Fibroblast of villous mesenchyme (primary cell): ENCODE data around the gene ZBTB43. TPM values are rescaled to one million over a fixed set of nuclear protein-coding genes. Genes with fewer than 3 reads are reported as not detected.
"Not testable (repeated sequence)": the region's sequence is repeated elsewhere in the genome, so short reads cannot be mapped to it uniquely, and the experiment has no call there.

Experiments
- DNase-seq: peaks from one replicate; pipeline ENCODE4 v3.0.0-alpha.2; 2010; ENCODE audit warnings: low read depth
- H3K4me3 ChIP-seq: 2 replicates; pipeline ENCODE4 v1.5.1; 2011; ENCODE audit warnings: low read depth, mild to moderate bottlenecking, low read length
- total RNA-seq: library from RNA; depleted of rRNA; stranded (reverse); fragments of >200 nt; gene quantifications from 2 replicates; pipeline ENCODE4 v1.2.3, GENCODE V29; 2012
- TF ChIP-seq, protein P1 (sequence below): IDR thresholded peaks from 2 replicates; pipeline ENCODE4 v1.5.1; 2012; ENCODE audit warnings: low read depth, mild to moderate bottlenecking, low read length; ENCODE audit not compliant: insufficient read depth

ZBTB43 gene
- total RNA-seq, 1 donor, result 13.0 TPM

DNA sequence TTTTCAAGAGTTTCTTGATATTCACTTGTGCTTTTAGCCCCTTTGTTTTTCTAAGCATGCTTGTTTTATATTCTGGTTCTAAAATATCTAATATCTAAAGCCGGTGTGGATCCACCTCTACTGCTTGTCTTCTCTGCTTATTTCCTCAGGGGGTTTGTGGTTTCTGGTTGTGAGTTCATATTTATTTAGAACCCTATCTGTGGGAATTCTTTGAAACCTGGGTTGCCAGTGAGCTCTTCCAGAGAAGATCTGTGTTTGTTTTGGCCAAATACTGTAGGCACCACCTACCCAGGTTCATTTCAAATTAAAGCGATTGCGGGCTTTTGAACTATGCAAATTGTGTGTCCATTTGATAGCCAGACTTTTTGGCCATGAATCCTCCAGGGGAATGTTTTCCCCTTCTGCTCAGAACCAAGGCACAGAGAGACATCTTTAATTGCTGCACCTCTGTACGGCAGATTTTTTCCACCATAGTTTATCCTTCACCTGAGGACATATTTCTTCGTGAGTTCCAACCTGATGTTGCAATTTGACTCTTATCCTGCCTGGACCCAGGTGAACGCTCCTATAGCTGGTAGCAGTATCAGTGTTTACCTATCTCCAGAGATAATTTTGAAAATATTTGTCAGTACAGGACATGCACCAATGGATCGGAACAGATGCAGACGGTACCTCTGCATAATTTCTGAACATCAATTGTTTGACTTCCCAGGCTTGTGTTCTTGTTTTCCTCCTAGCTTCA is 2.4 kb upstream of the ZBTB43 start:
- no peak overlapping the region for H3K4me3 ChIP-seq
- TF ChIP-seq, protein P1, sequence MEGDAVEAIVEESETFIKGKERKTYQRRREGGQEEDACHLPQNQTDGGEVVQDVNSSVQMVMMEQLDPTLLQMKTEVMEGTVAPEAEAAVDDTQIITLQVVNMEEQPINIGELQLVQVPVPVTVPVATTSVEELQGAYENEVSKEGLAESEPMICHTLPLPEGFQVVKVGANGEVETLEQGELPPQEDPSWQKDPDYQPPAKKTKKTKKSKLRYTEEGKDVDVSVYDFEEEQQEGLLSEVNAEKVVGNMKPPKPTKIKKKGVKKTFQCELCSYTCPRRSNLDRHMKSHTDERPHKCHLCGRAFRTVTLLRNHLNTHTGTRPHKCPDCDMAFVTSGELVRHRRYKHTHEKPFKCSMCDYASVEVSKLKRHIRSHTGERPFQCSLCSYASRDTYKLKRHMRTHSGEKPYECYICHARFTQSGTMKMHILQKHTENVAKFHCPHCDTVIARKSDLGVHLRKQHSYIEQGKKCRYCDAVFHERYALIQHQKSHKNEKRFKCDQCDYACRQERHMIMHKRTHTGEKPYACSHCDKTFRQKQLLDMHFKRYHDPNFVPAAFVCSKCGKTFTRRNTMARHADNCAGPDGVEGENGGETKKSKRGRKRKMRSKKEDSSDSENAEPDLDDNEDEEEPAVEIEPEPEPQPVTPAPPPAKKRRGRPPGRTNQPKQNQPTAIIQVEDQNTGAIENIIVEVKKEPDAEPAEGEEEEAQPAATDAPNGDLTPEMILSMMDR, result no peak
- DNase-seq, result no peak

DNA sequence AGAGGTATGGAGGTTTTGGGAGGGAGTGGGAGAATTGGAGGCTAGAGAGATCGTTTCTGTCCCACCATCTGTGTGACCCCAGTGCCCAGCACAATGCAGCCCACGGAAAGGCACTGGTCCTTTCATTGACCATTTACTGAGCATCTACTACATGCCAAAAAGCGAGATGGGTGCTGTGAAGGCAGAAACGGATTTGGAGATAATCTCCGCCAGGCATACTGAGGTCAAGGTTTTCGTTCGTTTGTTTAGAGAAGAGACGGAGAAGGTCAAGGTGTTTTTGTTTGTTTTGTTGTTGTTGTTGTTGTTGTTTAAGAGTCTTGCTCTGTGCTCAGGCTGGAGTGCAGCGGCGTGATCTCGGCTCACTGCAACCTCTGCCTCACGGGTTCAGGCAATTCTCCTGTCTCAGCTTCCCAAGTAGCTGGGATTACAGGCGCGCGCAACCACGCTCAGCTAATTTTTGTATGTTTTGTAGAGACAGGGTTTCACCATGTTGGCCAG is 593 bp upstream of the ZBTB43 start:
- H3K4me3 ChIP-seq, result peak overlapping the region; percentile 94
- TF ChIP-seq, protein P1, result no peak
- DNase-seq, result no peak

DNA sequence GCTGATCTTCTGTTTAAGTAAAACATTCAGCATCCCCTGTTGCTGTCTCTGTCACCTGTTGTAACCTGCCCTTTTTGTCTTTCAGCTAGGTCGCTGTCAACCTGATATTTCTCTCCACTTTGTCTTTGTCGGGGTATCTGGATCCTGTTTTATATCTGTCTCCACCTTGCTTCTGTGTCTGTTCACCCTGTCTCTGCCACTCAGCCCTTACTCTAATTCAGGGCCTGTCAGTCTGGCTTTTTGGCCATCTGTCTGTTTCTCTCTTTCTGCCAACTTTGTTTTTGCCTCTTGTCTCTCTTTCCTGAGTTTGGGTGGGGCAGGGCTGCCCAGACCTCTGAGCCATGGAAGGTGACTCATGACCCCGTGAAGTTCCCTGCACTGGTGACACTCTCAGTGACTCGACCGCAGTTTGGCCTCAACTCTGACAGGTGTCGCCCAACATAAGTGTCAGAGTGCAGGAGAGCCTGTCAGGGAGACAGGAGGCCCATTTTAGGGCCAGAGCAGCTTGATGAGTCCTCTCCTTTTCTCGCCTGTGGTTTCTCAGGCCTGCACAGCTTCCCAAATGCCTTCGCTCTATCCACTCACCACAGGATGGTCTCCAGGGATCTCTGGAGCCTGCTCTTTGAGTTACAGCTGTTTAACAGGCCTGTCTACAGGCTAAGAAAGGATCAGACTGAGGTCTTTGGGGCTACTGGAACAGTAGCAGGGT is 868 bp downstream of the ZBTB43 start:
- DNase-seq, result peak; percentile 60
- TF ChIP-seq, protein P1, result no peak
- H3K4me3 ChIP-seq, result peak overlapping the region; percentile 94

DNA sequence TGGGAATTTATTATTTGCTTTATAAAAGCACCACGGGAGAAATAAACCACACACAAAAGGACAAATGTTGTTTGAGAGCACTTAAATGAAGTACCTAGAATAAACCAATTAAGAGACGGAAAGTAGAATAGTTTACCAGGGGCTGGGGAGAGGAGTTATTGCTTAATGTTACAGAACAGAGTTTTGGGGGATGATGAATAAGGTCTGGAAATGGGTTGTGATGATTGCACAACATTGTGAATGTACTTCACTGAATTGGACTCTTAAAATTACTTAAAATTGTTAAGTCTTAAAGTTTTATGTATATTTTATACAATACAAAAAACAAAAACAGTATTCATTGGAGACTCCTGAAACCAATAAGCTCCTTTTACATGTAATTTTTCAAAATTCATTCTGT is 1.5 kb downstream of the ZBTB43 start:
- H3K4me3 ChIP-seq, result peak overlapping the region; percentile 94
- TF ChIP-seq, protein P1, result no peak
- peak; percentile 71 for DNase-seq

DNA sequence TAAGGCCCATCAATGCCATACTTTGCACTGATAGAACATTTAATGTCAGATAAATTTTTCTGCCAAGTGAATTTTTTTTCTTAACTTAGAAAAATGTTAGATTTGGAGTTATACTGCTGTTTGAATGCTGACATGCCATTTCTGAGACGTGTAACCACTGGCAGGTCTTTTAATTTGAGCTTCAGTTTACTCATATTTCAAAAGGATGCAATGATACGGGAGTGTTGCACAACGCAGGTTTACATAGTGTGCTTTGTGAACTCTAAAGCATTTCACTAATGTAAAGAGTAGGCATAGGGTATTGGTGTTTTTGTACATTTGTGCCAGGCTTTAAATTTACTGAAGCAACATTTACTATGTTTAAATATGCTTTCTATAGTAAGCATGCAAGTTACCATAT is 4.2 kb downstream of the ZBTB43 start:
- peak; percentile 52 for DNase-seq
- TF ChIP-seq, protein P1, result no peak
- H3K4me3 ChIP-seq, result no peak overlapping the region

DNA sequence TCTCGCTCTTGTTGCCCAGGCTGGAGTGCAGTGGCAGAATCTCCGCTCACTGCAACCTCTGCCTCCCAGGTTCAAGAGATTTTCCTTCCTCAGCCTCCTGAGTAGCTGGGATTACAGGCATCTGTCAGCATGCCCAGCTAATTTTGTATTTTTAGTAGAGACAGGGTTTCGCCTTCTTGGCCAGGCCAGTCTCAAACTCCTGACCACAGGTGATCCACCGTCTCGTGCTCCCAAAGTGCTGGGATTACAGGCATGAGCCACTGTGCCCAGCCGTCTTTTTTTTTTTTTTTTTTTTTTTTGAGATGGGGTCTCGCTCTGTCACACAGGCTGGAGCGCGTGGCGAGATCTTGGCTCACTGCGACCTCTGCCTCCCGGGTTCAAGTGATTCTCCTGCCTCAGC is 5.4 kb downstream of the ZBTB43 start:
- not testable (repeated sequence) for H3K4me3 ChIP-seq, DNase-seq

DNA sequence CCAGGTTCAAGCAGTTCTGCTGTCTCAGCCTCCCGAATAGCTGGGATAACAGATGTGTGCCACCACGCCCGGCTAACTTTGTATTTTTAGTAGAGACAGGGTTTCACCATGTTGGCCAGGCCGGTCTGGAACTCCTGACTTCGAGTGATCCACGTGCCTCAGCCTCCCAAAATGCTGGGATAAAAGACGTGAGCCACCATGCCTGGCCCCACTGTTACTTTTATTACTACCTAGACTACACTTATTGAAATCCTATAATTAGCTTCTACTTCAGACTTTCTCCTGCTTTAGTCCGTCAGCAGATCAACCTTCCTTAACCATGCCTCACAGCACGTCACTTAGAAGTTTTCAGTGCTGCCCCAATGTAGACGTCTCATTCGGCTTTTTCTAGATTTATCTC is 8.2 kb downstream of the ZBTB43 start:
- H3K4me3 ChIP-seq, result no peak overlapping the region
- TF ChIP-seq, protein P1, result no peak
- DNase-seq, result no peak
